D721Med (cell line): ENCODE measurements around the gene STK11IP.
A peak's percentile ranks its signal among the peaks of the same experiment; 100 is the strongest.

ENCODE experiments used
- DNase-seq: peaks from one replicate; pipeline ENCODE4 v3.0.0; 2011; ENCODE audit warnings: low spot score; ENCODE audit not compliant: insufficient read length
- FAIRE-seq: peaks from 2 replicates; lab custom pipeline; 2011; peaks lifted over from hg19 to GRCh38; lab: Jason Lieb, UNC
- CTCF ChIP-seq: IDR thresholded peaks from 2 replicates; pipeline ENCODE4 v1.5.1; 2012; ENCODE audit warnings: mild to moderate bottlenecking, control low read depth; ENCODE audit not compliant: insufficient read depth; ENCODE audit errors: missing control alignments

Gene STK11IP

GRCh38 chr2:219592736-219593135 is 4.9 kb upstream of the STK11IP start:
- TF ChIP-seq CTCF: no peak

DNA sequence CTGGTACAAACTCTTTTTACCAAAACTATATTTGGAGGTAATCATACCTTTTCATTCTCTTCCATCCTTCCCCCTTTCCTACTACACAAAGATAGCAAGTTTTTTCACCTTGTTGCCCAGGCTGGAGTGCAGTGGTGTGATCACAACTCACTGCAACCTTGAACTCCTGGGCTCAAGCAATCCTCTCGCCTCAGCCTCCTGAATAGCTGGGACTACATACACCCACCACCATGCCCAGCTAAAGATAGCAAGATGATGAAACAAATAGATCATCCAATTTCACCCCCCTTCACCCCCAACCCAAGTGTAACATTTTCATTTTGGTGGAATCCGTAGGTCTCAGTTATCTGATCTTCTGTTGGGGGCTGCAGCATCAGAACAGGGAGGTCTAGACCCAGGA is 4.5 kb upstream of the STK11IP start:
- no peak for TF ChIP-seq CTCF
- DNase-seq (no peak), FAIRE-seq (no peak)

More at GRCh38 chr2:219592736-219593135, 4.9 kb upstream of the STK11IP start:
- no peak for DNase-seq
- no peak for FAIRE-seq

DNA sequence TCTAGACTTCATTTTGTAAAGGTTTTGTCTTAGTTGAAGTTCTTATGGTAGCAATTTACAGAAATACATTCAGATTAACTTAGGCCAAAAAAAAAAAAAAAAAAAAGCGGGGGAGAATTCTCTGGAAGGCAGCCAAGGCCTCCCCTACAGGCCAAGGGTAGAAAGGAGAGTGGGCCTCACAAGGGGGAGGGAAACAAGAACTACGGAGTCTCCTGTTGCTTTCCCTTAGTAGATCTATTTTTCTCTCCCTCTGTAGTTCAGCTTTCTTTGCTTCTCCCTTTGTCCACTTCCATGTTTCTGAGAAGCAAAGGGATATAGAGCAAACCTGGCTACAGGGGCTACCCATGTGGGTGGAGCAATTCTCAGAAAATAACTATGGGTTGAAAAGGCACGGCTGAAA is 2.4 kb upstream of the STK11IP start:
- TF ChIP-seq CTCF: no peak
- DNase-seq (no peak), FAIRE-seq (no peak)

- DNase-seq (no peak), FAIRE-seq (peak; percentile 51)
- TF ChIP-seq CTCF: no peak
Measured at GRCh38 chr2:219596954-219597551, 604 bp upstream of the STK11IP start.

GRCh38 chr2:219598308-219599078 is 836 bp downstream of the STK11IP start:
- TF ChIP-seq CTCF: no peak
- DNase-seq (no peak), FAIRE-seq (no peak)

- no peak for TF ChIP-seq CTCF
- FAIRE-seq: no peak
- DNase-seq: no peak
Measured at GRCh38 chr2:219603771-219604170, 6.1 kb downstream of the STK11IP start.

DNA sequence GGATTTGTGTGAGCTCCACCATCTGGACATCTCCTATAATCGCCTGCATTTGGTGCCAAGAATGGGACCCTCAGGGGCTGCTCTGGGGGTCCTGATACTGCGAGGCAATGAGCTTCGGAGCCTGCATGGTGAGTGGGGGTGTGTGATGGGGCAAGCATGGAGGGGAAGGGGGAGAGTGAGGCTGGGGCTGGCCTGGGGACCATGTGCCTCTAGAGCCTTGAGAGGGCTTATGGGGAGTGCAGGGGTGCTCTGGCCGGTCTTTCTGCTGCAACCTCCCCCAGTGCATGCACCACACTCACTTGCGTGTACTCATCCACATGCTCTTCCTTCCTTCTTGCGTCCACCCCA is 7.9 kb downstream of the STK11IP start:
- TF ChIP-seq CTCF: no peak
- FAIRE-seq: no peak
- DNase-seq: no peak
